GM12892 (cell line): ENCODE results near the gene CCL4.
"Not testable (repeated sequence)": the region's sequence is repeated elsewhere in the genome, so short reads cannot be mapped to it uniquely, and the experiment has no call there.

Experiments used
- POLR2A ChIP-seq: IDR thresholded peaks from 2 replicates; pipeline ENCODE4 v1.6.1; 2011; ENCODE audit warnings: low read depth, low read length, control low read depth
- POLR2AphosphoS5 ChIP-seq: IDR thresholded peaks from 2 replicates; pipeline ENCODE4 v1.6.1; 2011; ENCODE audit warnings: low read depth, low read length, control low read depth

DNA sequence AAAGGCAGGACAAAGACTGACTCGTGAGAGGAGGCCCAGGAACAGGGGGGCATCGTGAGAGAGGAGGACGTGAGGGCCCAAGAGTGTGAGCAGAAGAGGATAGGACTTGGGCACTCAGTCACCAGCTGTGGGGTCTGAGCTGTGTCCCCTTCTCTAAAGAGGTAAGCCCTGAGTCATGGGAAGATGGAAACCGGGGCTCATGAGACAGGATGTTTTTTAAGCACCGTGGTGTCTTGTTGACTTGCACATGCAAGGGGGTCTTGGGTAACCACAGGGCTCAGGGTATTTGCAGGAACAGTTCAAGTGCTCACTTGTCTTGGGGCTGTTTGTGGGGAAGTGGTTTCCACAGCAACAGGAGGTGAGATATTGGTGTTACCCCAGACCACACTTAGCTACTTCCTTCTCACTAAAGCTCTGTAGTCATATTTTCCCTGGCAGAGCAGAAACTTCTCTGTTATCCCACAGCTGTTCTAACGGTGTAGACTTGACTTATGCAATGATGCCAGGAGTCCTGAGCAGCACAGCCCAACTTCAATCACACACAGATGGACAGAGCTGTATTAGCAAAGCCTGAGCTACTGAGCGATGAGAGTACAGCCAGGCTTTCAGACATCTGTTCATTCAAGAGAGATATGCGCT is 21.0 kb upstream of the CCL4 start:
- not testable (repeated sequence) for TF ChIP-seq POLR2A, POLR2AphosphoS5
